HG02840 (cell line): ENCODE results near the gene MAP3K14.
"Not testable (repeated sequence)": the region's sequence is repeated elsewhere in the genome, so short reads cannot be mapped to it uniquely, and the experiment has no call there.

ENCODE experiments used
- ATAC-seq: cut with Tn5 transposase; IDR thresholded peaks from one replicate; pipeline ENCODE4 v1.9.1; 2021; ENCODE audit warnings: mild to moderate bottlenecking, moderate library complexity, moderate number of reproducible peaks; ENCODE audit not compliant: unreplicated experiment, low FRiP score

MAP3K14 gene

GRCh38 chr17:45305530-45306087 lies 11.2 kb downstream of the MAP3K14 start:
- ATAC-seq, result no peak

DNA sequence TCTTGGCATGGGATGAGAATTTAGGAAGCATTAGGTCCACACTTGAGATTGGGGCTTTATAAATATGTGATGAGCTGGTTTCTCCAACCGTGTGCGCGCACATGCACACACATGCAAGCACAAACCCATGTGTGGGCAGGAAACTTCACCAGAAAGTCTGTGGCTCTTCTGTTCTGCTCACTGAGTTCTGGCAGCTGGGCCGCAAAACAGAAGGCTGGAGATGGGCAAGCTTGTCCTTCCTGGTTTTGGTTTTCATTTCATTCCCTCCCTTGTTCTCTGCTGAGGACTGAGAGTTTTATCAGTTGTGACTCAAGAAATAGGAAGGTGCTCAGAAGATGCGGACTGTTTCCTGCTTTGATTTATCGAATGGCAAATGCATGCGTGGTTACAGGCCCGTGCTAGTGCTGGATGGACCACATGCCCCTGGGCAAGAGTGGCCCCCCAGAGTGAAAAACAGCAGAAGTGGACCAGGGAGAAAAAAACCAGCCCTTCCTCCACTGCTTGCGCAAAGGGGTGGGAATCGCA lies 14.1 kb downstream of the MAP3K14 start:
- ATAC-seq, result peak; percentile 49

DNA sequence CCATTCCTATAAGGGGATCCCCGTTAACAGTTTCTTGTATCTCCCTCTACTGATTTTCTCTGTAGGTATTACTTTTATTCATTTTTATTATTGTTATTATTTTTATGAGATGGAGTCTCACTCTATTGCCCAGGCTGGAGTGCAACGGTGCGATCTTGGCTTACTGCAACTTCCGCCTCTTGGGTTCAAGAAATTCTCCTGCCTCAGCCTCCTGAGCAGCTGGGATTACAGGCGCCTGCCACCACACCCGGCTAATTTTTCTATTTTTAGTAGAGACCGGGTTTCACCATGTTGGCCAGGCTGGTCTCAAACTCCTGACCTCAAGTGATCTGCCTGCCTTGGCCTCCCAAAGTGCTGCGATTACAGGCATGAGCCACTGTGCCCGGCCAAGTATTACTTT lies 14.6 kb downstream of the MAP3K14 start:
- not testable (repeated sequence) for ATAC-seq

DNA sequence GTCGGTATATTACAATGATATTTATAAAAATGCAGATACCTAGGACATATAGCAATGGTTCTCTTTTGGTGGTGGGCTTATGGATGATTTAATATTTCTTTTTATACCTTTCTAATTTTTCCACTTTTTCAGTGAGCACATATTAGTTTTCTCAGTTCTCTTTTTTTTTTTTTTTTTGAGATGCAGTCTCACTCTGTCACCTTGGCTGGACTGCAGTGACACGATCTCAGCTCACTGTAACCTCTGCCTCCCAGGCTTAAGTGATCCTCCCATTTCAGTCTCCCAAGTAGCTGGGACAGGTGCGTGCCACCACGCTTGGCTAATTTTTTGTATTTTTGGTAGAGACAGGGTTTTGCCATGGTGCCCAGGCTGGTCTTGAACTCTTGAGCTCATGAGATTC lies 15.1 kb downstream of the MAP3K14 start:
- no peak for ATAC-seq

DNA sequence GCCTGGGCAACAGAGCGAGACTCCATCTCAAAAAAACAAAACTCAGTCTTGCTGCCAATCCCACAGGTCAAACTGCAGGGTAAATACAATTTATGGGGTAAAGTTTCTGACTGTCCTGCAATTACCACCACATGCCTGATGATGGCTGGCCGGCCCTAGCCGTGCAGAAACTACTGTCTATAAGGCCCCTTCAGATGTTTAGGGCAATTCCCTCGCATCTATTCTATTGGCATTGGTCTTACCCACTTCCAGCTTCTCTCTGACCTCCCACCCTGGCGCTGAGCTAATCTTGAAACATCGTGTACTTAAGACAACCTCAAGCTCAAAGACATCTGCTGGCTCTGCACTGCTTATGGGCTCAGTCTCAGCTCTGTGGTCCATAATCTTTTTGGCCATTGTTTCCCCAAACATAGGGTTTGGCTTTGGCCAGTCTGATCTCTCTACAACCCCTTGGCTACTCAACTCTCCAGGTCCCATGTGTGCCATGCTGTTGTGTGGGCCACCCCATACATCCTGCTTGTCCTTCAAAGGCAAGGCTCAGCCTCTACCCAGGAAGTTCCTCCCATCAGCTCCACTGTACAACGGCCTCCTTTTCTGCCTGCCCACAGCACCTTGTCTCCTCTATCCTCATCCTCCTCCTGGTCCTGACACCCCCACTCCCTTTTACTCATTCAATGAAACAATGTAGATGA lies 16.6 kb downstream of the MAP3K14 start:
- no peak for ATAC-seq

DNA sequence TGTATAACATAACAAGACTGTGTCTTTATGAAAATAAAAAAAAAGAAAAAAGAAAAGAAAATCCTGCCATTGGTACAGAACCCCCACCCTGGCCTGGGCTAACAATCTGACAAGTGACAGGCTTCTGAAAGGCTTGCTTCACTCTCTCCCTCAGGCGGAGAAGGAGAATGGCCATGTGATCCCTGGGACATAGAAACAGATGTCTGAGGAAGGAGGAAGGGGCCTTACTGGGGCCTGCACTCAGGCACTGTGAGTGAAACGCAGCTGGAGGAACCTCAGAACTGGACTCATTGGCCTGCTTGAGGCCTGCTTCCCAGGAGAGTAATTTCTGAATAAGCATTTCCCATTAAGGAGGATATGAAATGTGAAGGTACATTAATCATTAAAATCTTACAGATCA lies 17.5 kb downstream of the MAP3K14 start:
- no peak for ATAC-seq

DNA sequence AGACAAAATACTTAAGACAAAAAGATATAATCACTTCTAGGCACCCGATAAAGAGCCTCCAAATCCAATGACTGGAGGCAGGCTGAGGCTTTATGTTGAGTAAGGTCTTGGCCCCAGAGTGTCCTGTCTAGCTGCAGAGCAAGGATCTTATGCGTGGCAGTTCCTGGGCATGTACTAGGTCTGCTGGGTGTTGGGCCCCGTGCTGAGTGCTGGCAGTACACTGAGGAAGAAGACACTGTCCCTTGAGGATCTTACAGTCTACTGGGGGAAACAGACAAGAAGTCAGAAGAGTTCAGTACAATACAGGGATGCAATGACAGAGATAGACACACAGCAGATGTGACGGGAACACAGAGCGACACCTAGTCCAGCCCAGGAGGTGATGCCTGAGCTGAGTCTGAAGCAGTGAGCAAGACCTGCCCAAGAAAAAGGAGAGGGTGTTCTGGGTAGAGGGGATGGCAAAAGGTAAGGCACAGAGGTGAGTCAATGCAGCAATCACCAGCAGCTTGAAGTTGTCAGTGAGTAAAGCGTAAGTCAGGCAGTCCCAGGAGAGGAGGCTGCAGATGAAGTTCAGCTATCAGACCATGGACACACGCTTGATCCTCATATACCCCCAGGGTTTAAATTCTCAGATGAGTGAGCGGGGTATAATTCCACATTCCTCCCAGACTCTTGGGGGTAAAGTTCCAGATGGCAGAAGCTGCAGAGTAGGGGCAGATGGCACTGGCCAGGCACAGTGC lies 18.1 kb downstream of the MAP3K14 start:
- no peak for ATAC-seq

GRCh38 chr17:45296833-45297124 lies 20.0 kb downstream of the MAP3K14 start:
- no peak for ATAC-seq

DNA sequence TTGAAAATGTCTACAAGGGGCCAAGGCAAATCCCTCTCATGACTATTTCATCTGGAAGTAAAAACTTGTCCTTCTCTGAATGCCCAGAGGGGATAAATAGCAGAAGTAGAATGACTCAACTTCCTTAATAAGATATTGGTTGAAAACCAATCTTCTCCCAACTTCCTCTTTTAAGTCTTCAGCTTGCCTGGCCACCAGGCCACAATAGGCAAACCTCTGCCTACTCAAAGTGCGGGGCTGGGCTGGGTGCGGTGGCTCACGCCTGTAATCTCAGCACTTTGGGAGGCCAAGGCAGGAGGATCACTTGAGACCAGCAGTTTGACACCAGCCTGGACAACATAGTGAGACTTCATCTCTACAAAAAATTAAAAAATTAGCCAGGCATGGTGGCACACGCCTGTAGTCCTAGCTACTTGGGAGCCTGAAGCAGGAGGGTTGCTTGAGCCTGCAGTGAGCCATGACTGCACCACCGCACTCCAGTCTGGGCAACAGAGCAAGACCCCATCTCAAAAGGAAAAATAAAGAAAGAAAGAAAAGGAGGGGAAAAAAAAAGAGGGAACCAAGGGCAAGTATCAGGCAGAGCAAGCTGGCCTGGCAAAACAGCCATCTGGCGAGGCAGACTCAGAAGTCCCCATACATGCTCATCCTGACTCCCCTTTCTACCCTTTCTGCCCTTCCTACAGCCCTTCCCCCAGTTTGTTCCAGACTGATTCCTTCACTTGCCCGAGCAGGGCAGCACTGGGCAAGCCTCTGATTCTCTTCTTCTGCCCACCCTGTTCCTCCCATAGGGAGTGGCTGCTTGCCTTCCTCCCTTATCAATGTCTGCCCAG lies 20.6 kb downstream of the MAP3K14 start:
- ATAC-seq, result no peak

GRCh38 chr17:45294506-45294905 lies 22.3 kb downstream of the MAP3K14 start:
- ATAC-seq, result no peak

- ATAC-seq, result no peak
Measured at GRCh38 chr17:45293413-45294211, 23.2 kb downstream of the MAP3K14 start.

- ATAC-seq, result no peak
Measured at GRCh38 chr17:45292696-45293412, 24.0 kb downstream of the MAP3K14 start.

- no peak for ATAC-seq
Measured at GRCh38 chr17:45291171-45291805, 25.5 kb downstream of the MAP3K14 start.

DNA sequence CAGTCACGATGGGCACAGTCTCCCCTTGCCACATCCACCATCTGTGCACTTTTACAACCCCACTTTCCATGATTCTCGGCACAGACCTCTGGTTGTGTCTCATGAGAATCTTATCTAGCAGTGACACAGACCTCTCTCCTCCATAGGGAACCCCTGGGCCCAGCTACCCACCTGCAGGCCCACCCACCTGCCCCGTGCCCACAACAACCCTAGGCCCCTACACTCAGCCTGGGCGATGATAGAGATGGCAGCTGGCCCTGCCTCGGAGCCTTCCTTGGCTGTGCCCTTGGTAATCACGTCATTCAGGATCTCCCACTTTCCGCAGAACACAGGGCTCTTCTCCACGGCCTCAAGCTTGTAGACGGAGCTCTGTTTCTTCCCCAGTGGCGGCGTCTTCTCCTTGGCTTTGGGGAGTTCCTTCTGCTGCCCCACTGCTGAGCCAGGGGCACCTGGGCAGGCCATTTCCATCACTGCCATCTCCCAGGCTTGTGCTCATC lies 26.5 kb downstream of the MAP3K14 start:
- no peak for ATAC-seq

GRCh38 chr17:45289301-45290268 lies 27.2 kb downstream of the MAP3K14 start:
- ATAC-seq, result no peak

GRCh38 chr17:45288825-45289224 lies 28.0 kb downstream of the MAP3K14 start:
- ATAC-seq, result no peak
